NT2/D1 (cell line): Measurements from ENCODE around the gene HOXB2.

ENCODE experiments used
- DNase-seq: peaks from one replicate; pipeline ENCODE4 v3.0.0-alpha.2; 2011; ENCODE audit warnings: low read depth, low spot score
- H3K27me3 ChIP-seq: 2 replicates; pipeline ENCODE4 v1.6.0; 2011; ENCODE audit warnings: mild to moderate bottlenecking; ENCODE audit not compliant: insufficient read length, insufficient read depth
- H3K36me3 ChIP-seq: 2 replicates; pipeline ENCODE4 v1.6.1; 2011; ENCODE audit warnings: mild to moderate bottlenecking, low read length, mixed read lengths; ENCODE audit not compliant: insufficient read depth, insufficient read length
- H3K4me1 ChIP-seq: 2 replicates; pipeline ENCODE4 v1.5.1; 2011; ENCODE audit not compliant: insufficient read depth, insufficient read length
- H3K4me3 ChIP-seq: 2 replicates; pipeline ENCODE4 v1.5.1; 2011; ENCODE audit warnings: low read depth; ENCODE audit not compliant: insufficient read length
- H3K9ac ChIP-seq: 2 replicates; pipeline ENCODE4 v1.6.0; 2011; ENCODE audit warnings: low read depth; ENCODE audit not compliant: insufficient read length
- H3K9me3 ChIP-seq: 2 replicates; pipeline ENCODE4 v1.5.1; 2011; ENCODE audit warnings: mild to moderate bottlenecking, low read length; ENCODE audit not compliant: insufficient read depth
- SUZ12 ChIP-seq: IDR thresholded peaks from 2 replicates; pipeline ENCODE4 v1.6.1; 2011; ENCODE audit not compliant: insufficient read length, insufficient read depth; ENCODE audit errors: extremely low read depth
- YY1 ChIP-seq: IDR thresholded peaks from 2 replicates; pipeline ENCODE4 v1.6.1; 2011; ENCODE audit not compliant: insufficient read length, insufficient read depth
- ZNF274 ChIP-seq: IDR thresholded peaks from 2 replicates; pipeline ENCODE4 v1.6.1; 2011; ENCODE audit warnings: mild to moderate bottlenecking, low read depth, low read length

The HOXB2 gene

DNA sequence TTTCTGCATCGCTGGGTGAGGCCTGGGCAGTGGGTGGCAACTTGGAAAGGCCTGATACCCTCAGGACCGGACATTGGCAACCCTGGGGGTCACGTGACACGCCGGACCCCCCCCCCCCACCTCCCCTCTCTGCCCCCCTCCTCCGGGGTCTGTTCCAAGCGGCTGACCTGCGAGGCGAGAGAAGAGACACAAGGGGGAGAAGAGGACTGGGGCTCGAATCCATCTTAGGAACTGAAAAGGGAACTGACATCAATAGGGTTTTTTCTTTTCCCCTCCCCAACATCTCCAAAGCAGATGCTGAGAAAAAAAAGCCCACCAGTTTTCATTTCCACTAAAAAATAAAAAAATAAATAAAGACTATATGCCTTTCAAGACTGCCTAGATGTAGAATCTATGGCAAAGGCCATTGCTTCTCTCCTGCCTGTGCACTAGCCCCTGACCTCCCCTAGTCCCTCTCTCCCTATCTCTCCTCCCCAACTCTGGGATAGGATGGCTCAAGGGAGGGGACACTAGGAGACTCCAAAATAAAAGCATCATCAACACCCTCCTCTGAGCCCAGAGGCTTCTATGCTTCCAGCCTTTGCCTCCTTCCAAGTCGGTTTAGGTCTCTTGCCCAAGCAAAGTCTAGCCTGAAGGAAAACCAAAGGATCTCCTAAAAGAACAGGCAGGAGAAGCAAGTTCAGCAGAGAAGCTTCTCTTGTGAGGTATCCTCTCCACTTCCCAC is 7.7 kb upstream of the HOXB2 start:
- Histone ChIP-seq H3K4me1 (peaks cover 8% of the 10 kb centered on the region), H3K36me3 (no peaks in the 10 kb centered on the region), H3K27me3 (peaks cover 98% of the 10 kb centered on the region), H3K9me3 (no peaks in the 10 kb centered on the region), H3K9ac (peak overlapping the region; percentile 34), H3K4me3 (peak overlapping the region; percentile 9)
- TF ChIP-seq SUZ12 = no peak
- no peak for TF ChIP-seq ZNF274
- no peak for TF ChIP-seq YY1
- no peak for DNase-seq

GRCh38 chr17:48551596-48552465 is 6.9 kb upstream of the HOXB2 start:
- H3K27me3 ChIP-seq = peaks cover 98% of the 10 kb centered on the region
- no peaks in the 10 kb centered on the region for H3K36me3 ChIP-seq
- H3K4me3 ChIP-seq = peak overlapping the region; percentile 9
- H3K4me1 ChIP-seq = peaks cover 11% of the 10 kb centered on the region
- no peak for TF ChIP-seq YY1
- peak; percentile 49 for TF ChIP-seq SUZ12
- no peak for TF ChIP-seq ZNF274
- no peak for DNase-seq
- no peaks in the 10 kb centered on the region for H3K9me3 ChIP-seq
- peak overlapping the region; percentile 34 for H3K9ac ChIP-seq

DNA sequence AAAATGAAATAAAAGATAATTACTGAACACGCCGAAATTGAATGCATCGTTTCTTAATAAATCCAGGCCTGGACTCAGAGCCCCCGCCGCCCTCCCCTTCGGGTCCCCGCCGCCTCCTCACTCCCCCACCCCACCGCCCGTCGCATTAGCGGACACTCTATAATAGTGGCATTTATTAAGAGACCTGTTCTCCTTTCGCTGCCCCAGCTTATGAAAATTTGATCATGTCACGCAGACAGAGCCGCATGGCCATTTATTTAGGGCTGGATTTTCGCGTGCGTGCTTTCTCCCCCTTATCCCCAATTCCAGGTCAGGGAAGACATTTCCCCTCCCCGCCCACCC is 6.3 kb upstream of the HOXB2 start:
- Histone ChIP-seq H3K36me3 (no peaks in the 10 kb centered on the region), H3K9me3 (no peaks in the 10 kb centered on the region), H3K4me1 (peaks cover 14% of the 10 kb centered on the region), H3K4me3 (no peak overlapping the region), H3K9ac (no peak overlapping the region), H3K27me3 (peaks cover 98% of the 10 kb centered on the region)
- DNase-seq = no peak
- TF ChIP-seq YY1 (no peak), SUZ12 (peak; percentile 64)

- Histone ChIP-seq H3K27me3 (peaks cover 98% of the 10 kb centered on the region), H3K36me3 (no peaks in the 10 kb centered on the region), H3K4me3 (peak overlapping the region; percentile 41), H3K4me1 (peaks cover 14% of the 10 kb centered on the region), H3K9ac (peak overlapping the region; percentile 52), H3K9me3 (no peaks in the 10 kb centered on the region)
- DNase-seq = no peak
- peak; percentile 40 for TF ChIP-seq SUZ12
- TF ChIP-seq ZNF274 = no peak
Measured at GRCh38 chr17:48550502-48551213, 5.7 kb upstream of the HOXB2 start.

GRCh38 chr17:48549914-48550501 is 5.1 kb upstream of the HOXB2 start:
- Histone ChIP-seq H3K4me1 (peaks cover 14% of the 10 kb centered on the region), H3K27me3 (peaks cover 100% of the 10 kb centered on the region), H3K4me3 (peak overlapping the region; percentile 41), H3K9ac (no peak overlapping the region), H3K36me3 (no peaks in the 10 kb centered on the region), H3K9me3 (no peaks in the 10 kb centered on the region)
- TF ChIP-seq SUZ12 (no peak), YY1 (no peak), ZNF274 (no peak)
- DNase-seq = no peak

GRCh38 chr17:48549281-48549630 is 4.3 kb upstream of the HOXB2 start:
- H3K4me1 ChIP-seq = peaks cover 14% of the 10 kb centered on the region
- no peak for TF ChIP-seq SUZ12
- no peaks in the 10 kb centered on the region for H3K9me3 ChIP-seq
- H3K36me3 ChIP-seq = no peaks in the 10 kb centered on the region
- DNase-seq = no peak
- H3K4me3 ChIP-seq = no peak overlapping the region
- peaks cover 100% of the 10 kb centered on the region for H3K27me3 ChIP-seq
- no peak overlapping the region for H3K9ac ChIP-seq

- Histone ChIP-seq H3K4me1 (peaks cover 14% of the 10 kb centered on the region), H3K36me3 (no peaks in the 10 kb centered on the region)
- TF ChIP-seq YY1 = no peak
- TF ChIP-seq SUZ12 = no peak
- TF ChIP-seq ZNF274 = no peak
Measured at GRCh38 chr17:48548523-48549280, 3.8 kb upstream of the HOXB2 start.

More at GRCh38 chr17:48548523-48549280, 3.8 kb upstream of the HOXB2 start:
- no peak overlapping the region for H3K9ac ChIP-seq
- no peak for DNase-seq
- H3K9me3 ChIP-seq = no peaks in the 10 kb centered on the region
- H3K27me3 ChIP-seq = peaks cover 100% of the 10 kb centered on the region
- no peak overlapping the region for H3K4me3 ChIP-seq
